DMS114 treated with DMSO at 0.1 percent for 48 hours (cell line): ENCODE data around the gene SORCS2.
"Not testable (repeated sequence)": the region's sequence is repeated elsewhere in the genome, so short reads cannot be mapped to it uniquely, and the experiment has no call there.

ENCODE experiments used
- DNase-seq: peaks from one replicate; lab custom pipeline; 2025; ENCODE audit not compliant: unreplicated experiment; lab: John Stamatoyannopoulos, UW

The SORCS2 gene

GRCh38 chr4:7199129-7199725 lies 6.9 kb downstream of the SORCS2 start:
- no peak for DNase-seq

DNA sequence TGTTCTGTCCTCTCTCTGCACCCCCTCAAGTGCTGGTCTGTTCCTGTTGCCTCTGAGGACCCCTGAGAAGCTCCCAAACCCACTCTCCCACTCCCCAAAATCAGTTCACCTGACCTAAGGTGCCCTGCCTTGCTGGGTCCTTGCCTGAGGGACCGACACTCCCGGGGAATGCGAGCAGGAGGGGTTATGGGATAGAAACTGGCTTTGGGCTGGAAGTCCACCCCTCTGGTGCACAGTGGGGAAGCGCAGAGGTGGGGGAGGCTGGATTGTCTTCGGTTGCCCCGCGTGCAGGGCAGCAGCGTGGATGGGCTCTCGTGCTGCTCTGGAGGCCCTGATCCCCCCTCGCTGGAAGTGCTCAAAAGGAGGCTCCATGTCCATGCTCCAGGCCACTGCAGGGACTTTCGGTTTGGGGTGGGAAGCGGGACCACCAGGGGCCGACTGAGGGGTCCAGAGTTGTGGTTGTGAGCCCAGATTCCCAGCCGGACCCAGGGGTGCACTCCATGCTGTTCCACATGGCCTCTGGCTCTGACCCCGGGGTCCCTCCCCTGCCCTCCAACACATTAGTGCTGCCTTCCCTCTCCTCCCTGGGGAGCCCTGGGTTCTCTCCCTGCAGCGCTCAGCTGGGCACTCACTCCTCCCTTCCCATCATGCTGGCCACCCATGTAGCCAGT lies 7.6 kb downstream of the SORCS2 start:
- no peak for DNase-seq

- DNase-seq: no peak
Measured at GRCh38 chr4:7200801-7201200, 8.5 kb downstream of the SORCS2 start.

- DNase-seq: no peak
Measured at GRCh38 chr4:7201420-7202305, 9.3 kb downstream of the SORCS2 start.

DNA sequence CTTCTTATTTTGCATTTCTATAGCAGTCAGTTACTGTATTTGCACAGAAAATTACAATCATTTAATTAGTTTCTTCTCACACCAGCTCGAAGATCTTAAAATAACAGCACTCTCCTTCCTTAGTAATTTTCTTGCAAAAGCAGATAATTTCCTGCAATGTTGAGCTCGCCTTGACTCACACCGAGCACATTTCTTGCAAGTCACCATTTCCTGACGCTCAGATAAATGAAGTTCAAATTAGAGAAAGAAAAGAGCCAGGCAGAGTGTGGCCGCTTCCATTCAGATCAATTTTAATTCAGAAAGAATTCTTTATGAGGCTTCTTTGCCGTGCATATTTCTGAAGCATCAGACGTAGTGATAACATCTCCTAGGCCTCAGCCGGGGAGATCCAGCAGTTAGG lies 10.1 kb downstream of the SORCS2 start:
- DNase-seq: no peak

DNA sequence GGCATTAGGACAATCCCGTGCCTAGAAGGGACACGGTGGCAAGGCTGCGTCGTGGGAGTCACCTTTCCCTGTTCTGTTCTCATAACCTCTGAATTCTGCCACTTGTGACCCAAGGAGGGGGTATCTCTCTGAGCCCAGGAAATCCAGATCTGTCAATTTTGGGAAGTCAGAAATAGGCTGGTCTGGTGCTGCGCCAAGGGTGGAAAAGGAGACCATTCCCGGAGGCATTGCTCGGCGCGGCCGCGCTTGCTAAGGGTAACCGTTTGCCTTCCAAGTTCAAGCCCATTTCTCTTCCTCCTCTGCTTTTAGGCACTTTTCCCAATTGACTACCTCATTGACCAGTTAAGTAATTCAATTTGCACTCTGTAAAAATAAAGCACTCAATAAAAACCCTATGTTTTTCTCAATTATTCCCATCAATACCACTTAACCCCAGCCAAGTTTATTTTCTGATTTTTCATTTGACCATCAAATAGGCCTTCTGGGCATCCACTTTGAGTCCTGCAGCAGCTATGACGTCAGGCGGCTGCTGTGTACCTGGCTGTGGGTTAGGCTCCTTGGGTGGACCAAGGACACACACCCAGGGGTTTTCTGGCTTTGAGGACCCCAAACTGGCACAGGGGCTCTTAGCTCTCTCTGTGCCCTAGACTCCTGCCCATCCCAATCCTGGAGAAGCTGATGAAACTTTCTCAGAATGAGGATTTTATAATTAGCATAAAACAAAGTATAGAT lies 12.5 kb downstream of the SORCS2 start:
- DNase-seq: no peak

DNA sequence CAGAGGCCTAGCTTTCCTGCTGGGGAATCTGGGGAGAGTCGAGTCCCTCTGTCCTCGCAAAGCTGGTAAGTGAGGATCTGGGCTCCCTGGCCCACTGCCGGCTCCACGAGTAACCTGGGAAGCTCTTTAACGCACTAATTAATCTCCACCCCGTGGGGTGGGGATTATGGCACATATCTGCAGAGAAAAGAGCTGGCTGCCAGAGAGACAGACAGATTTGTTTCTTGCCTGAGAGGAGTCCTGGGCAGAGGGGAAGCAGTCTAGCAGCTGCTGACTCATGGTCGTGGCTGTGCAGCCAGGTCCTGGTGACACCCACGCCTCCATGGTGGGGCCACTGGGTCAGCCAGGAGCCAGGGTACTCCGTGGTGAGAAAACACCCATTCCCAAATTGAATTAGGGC lies 14.0 kb downstream of the SORCS2 start:
- DNase-seq: no peak

GRCh38 chr4:7206911-7207567 lies 14.7 kb downstream of the SORCS2 start:
- no peak for DNase-seq

DNA sequence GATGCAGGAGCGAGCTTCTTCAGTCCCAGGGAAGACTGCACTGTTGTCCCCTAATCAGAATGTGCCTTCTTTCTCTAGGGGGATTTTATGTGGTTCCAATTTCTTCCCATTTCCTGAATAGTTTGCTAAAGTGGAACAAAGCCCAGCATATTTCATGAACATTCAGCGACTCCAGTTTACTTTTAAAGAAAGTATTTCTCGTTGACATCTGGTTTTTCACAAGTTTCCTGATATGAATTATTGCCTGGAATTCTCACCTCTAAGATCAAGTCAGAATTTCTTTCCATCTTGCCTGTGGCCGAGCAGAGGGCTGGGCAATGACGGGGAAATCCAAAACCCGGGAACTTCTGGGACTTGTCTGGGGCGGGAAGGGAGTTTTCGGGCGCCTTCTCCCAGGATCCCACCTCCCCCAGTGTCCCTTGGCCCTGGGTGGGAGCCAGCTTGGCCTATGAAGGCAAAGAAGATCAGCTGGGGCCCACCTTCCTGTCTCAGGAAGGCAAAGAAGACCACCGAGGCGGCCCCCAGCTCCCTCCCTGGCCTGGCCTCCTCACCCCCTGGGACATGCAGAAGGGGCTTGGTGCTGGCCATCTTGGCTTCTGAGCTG lies 15.4 kb downstream of the SORCS2 start:
- no peak for DNase-seq

DNA sequence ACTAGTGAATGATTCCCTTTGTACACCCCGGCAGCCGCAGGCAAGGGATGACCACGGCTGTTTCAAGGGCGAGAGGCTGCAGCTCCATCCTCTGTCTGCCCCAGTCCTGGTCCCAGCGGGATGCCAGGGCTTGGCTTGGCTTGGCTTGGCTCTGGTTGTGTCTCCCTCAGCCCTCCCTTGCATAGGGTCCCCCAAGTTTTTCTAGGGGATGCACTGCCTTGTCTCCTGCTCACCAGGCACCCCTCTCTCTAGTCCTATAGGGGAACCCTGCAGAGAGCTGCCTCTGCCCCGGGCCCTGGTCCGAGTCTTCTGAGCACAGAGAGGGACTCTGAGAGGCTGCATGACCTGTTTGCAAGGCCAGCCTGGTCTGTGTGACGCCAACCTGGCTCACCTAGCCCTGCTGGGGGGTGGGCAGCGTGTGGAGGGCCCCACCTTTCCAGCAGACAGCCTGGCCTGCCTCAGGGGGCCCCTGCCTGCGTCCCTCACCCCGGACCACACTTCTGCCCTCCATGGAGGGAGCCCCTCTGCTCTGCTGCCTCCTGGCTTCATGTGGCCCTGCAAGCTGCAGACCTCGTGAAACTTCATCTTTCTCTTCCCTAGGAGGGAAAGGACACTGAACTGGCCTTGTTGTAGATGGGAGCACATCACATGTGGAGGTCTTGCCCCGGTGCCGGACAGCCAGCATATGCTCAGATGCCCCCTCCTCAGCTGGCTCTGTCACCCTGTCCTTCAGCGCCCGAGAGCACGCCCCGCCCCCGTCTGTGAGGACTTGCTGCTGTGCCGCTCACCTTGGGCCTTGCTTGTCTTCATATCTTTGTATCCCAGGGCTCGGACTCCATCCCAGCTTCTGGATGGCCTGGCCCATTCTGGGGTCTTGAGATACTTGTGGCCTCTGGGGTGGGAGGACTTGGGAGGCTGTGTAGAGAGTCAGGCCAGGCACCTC lies 16.4 kb downstream of the SORCS2 start:
- no peak for DNase-seq

DNA sequence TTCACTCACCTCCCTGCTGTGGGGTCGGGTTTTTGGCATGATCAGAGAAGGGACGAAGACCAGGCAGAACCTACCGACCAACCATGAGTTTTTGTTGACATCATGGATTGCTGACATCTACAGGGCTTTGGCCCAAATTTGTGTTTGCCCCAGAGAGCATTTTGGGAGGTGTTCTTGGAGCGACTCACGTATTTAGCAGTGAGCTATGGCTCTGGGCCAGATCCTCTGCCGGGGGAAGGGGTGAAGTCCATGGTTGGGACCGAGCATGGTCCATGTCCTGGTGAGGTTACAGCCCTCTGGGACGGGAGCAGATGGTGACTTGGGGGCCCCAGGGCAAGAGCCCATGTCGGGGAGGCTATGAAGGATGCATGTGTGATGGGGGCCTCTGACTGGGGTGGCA lies 17.4 kb downstream of the SORCS2 start:
- DNase-seq: no peak

GRCh38 chr4:7210824-7211223 lies 18.5 kb downstream of the SORCS2 start:
- DNase-seq: no peak

- DNase-seq: no peak
Measured at GRCh38 chr4:7212101-7212674, 19.9 kb downstream of the SORCS2 start.

DNA sequence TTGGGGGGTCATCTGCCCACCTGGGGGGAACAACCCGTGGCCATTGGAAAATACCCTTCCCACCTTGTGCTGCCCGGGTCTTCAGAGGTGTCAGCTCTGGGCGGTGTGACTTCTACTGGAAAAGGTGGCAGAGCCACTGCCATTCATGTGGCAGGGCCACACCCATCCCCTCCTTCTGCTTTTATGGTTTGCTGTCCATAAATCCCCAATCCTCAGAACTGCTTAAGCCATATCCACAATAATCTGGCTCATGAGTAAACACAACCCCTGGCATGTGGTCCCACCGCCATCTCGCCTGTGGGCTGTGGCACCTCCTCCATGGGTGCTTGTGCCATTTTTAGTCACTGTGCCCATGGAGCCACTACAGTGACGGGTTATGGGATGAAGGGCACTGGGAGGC lies 20.6 kb downstream of the SORCS2 start:
- no peak for DNase-seq

DNA sequence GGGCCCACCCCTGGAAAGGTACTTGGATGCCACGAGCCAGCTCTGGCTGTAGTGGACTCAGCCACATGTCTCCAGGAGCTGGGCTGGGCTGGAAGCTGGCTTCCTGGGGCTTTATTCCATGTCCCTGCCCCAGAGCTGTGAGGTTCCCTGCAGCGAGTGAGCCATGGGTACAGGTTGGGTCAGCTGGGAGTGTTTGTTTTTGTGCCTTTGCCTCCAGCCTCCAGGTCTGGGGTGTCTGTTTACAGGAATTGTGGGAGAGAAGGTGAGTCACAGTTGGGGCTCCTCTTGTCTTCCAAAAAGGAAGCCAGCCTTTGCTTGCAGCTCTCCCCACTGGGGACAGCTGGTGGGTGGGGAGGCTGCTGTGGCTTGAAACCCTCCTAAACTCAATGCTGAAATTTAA lies 21.5 kb downstream of the SORCS2 start:
- DNase-seq: no peak

- DNase-seq: no peak
Measured at GRCh38 chr4:7214359-7214758, 22.0 kb downstream of the SORCS2 start.

GRCh38 chr4:7215187-7215586 lies 22.8 kb downstream of the SORCS2 start:
- DNase-seq: not testable (repeated sequence)

DNA sequence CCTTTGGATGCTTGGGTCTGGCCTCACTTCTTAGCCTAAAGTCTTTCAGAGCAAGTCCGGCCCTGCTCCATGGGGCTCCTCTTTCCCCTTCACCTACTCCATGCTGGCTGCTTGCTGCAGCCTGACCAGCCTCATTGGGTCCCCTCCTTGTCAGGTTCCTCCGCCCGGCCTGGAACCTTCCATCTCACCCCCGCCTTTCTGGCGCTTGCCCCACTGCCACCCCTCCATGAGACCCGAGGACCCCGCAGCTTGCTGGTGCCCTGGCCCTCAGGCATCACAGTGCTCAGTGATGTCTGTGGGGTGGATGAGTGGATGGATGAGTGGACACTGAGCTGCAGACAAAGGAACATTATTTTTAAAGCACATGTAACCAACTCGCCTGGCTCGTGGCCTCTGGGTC lies 24.7 kb downstream of the SORCS2 start:
- no peak for DNase-seq
